ENCODE measurements around the gene ARF3.
"Not testable (repeated sequence)": the region's sequence is repeated elsewhere in the genome, so short reads cannot be mapped to it uniquely, and the experiment has no call there.

Gene ARF3

DNA sequence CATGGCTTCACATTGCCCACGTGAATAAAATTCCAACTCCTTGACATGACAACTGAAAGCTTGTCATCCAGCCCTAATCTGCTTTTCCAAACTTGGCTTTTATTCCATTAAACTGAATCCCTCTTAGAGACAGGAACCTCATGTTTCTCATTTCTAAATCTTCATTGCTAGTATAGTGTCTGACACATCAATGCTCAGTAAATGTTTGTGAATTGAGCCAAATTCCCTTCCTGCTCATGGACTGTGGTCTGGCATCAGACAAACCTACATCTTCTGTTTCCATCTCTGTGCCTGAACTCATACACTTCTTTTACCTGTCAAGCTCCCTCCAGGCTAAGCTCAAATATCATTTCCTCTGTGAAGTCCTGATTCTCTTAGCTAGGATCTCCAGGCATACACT lies 27.7 kb downstream of the ARF3 start:
- DNase-seq (ENCODE audit: low read depth in 2 of 2): no peak

DNA sequence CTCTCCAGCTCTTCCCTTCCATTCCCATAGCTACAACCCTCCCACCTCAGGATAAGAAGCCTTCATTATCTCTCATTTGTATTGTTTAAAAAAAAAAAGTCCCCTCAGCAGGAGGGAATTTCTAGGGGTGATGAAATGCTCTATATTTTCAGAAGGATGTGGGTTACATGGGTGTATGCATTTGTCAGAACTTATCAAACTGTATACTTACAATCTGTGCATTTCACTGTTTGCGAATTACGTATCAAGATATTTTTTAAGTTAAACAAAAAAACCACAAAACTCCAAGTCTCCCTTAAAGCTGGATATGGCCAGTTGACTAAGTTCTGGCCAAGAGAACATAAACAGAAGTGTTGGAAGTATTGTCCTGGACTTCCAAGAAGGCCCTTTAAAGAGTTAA lies 30.0 kb downstream of the ARF3 start:
- DNase-seq (ENCODE audit: low read depth in 2 of 2): no peak

DNA sequence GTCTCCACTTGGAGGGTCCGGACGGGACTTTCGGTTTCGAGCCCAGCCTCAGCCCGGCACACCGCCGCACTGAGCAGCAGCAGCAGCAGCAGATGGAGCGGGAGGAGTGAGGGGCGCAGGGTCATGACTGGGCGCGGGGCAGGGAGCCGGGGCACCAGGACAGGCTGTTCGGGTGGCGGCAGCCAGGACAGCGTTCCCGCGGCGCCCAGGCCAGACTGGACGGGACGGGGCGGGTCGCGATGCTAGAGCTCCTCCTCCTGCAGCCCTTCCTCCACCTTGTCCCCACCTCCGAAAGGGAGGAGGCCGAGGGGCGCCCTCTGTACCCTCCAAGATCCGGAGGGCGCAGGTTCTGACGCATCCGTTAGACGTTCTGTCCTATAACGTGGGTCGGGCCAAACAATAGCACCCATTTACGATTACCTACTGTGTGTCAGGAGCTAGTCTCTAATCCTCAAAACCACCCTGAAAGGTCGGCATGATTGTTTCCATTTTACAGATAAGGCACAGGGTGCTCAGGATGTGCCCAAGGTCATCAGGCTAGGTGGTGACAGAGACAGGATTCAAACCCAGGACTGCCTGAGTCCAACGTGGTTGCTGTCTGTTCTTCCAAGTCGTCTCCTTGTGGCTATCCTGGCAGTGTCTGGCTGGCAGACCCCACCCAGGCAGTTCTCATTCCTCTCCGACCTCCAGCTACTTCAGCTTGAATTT lies 31.8 kb downstream of the ARF3 start, which contains the start of gene FKBP11:
Gene FKBP11 (minus strand): TSS at position 189 of the 708 bp plus-strand sequence. CDS start 64 bp downstream, at position 125.
- peak; percentile 69 for DNase-seq (ENCODE audit: low read depth in 2 of 2)

DNA sequence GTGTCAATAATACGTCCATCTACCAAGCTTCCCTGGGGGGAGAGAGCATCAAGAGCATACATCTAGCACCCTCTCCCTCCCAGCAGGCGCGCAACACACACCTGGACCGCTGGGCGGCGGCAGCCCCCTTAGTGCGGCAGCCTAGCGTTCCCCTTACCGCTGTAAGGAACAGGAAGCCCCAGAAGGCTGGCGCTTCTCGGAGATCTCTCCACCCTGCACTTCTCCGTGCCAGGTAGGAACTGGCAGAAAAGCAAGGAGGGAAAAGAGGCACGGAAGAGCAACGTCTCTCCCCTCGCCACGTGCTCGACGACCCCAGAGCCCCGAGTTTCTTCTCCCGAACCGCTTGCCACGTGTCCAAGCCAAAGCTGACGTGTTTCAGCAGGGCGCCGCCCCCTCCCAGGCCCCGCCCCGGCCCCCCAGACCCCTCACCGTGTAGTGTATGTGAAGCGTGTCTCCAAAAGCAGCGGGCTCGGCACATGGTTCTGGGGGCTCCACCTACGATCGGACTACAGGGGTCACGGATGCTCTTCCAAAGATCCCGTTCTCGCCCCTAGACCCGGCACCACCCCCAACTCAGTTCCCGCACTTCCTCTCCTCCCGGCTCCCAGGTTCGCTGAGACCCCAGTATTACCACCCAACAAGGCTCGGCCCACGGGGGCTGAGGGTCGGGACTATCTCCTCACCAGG lies 32.5 kb downstream of the ARF3 start:
- DNase-seq (ENCODE audit: low read depth in 2 of 2): peak; percentile 66 to 68

DNA sequence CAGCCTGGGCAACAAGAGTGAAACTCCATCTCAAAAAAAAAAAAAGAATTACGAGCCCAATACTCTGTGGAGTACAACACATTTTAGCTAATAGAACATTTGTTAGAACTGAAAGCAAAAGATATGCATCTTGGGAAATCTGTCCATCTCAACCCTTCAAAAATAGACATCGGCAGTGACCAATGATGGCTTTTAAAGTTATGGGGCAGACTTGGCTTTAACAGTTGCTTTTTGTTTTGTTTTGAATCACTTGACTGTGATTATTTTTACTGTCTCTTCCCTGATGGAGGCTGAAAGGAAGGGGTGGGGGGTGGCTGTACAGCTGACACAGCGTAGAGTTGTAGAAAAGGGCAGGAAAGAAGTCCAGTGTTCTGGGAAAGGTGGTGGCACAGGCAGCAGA lies 34.2 kb downstream of the ARF3 start:
- DNase-seq (ENCODE audit: low read depth in 2 of 2): no peak

DNA sequence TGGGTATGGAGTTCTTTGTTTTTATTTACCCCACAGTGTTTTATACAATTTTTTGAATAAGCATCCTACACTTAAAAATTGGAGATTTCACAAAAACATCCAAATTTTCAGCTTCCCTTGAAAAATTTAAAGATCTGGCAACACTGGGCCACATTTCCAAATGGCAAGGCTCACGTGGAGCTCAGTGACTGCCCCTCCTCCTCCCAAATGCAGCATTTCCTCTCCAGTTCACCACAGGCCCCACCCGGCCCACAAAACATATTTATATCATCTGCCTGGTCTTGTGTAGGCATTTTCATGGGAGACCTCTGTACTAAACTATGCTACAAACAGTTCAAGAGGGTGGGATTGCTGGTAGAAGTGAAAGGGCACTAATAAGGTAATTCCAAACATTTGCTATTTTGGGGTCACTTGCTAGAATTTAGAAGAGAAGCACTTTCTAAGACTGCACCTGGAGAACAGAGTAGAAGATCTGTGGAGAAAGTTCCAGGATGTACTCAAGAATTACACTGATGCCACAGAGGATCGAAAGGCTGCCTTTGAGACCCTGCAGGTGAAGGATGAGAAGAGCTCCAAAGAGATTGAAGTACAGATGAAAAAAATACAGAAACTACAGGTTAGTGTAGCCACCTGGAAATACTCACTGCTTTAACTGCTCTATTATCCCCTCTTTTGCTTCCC lies 39.3 kb downstream of the ARF3 start:
- peak in 1 of 2 donors; percentile 34 for DNase-seq (ENCODE audit: low read depth in 2 of 2)

DNA sequence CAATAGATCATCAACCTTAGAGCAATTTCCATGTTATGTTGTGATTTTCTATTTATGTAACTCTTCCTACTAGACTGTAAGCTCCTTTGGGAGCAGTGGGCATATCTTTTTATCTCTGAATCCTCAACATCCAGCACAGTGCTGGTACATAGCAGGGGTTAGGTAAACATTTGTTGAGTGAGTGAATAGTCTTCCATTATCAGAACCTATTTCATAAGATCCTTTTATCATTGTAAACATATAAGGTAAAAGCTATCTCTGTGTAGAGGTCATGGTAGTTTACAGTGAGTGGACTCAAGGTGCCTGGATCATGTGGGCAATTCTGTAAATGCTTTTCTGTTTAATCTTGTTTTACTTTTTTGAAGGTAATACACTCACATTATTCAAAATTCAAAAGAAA lies 47.1 kb downstream of the ARF3 start:
- no peak for DNase-seq (ENCODE audit: low read depth in 2 of 2)

DNA sequence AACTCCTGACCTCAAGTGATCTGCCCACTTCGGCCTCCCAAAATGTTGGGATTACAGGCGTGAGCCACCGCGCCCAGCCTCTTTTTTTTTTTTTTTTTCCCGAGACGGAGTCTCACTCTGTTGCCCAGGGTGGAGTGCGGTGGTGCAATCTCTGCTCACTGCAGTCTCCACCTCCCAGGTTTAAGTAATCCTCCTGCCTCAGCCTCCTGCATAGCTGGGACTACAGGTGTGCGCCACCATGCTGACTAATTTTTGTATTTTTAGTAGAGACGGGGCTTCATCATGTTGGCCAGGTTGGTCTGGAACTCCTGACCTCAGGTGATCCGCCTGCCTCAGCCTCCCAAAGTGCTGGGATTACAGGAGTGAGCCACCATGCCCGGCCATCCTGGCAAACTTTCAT lies 47.6 kb downstream of the ARF3 start:
- DNase-seq (ENCODE audit: low read depth in 2 of 2): not testable (repeated sequence)

DNA sequence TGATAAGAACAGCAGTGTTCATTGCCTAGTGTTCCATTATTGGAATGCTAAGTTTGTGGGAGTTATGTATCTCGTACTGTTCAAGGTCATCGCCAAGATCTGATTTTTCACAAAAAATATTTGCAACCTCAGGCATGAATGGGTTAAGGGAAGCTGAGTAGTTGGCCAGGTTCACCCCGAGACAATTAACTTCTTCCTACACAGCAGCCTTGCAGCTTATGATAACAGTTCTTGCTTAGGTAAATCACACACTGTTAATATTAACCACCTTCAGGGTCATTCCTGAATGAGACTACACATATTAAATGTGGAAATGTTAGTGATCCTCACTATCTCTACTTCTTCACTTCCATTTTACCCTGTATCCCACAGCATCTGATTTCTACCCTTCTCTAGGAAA lies 50.0 kb downstream of the ARF3 start:
- DNase-seq (ENCODE audit: low read depth in 2 of 2): no peak

DNA sequence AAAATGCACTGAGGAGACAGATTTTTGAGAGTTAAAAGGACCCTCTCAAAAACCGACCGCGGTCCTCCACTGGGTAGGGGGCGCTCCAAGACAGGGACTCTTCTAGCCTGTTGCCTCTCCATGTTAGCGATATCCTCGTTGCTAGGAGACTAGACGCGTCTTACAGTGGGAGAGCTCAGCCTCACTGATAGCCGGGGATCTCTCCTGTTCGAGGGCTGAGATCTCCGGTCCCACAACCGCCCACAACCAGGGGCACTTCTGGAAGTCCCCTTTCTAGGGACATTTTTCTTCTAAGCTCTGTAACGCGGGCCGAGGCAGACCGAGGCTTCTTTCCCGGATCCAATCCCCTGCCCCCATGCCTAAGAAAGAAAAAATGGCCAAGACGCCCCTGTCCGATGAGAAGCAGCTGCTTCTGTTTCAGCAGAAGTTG lies 53.3 kb downstream of the ARF3 start:
- peak; percentile 74 to 80 for DNase-seq (ENCODE audit: low read depth in 2 of 2)

DNA sequence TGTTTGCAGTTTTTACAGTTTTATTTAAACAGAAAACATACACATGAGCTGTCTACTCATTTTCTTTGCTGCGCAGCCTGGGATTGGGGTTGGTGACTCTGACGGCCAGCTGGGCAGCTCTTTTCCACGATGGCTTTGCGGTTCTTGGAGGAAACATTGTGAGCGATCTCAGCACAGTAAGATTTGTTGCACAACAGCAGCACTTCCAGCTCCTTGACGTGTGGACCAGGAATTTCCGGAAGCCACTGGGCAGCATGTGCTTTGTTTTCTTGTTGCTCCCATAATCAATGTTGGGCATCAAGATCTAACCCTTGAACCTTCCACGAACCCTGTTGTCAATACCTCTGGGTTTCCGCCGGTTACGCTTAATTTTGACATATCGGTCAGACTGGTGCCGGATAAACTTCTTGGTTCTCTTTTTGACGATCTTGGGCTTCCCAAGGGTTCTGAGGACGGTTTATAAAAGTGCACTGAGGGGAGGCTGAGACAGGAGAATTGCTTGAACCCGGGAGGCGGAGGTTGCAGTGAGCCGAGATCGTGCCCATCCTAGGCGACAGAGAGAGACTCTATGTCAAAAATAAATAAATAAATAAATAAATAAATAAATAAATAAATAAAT lies 53.8 kb downstream of the ARF3 start:
- no peak for DNase-seq (ENCODE audit: low read depth in 2 of 2)

DNA sequence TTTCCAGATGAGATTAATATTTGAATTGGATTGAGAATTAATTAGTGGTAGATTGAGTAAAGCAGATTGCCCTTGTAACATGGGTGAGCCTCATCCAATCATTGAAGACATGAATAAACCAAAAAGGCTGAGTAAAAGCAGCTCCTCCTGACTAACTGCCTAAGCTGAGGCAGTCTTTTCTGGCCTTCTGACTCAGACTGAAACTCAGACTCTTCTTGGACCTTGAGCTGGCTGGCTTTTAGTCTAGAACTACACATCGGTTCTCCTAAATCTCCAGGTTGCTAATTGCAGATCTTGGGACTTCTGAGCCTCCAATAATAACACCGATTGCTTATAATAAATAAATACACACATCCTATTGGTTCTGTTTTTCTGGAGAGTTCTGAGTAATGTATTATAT lies 56.0 kb downstream of the ARF3 start:
- DNase-seq (ENCODE audit: low read depth in 2 of 2): no peak

DNA sequence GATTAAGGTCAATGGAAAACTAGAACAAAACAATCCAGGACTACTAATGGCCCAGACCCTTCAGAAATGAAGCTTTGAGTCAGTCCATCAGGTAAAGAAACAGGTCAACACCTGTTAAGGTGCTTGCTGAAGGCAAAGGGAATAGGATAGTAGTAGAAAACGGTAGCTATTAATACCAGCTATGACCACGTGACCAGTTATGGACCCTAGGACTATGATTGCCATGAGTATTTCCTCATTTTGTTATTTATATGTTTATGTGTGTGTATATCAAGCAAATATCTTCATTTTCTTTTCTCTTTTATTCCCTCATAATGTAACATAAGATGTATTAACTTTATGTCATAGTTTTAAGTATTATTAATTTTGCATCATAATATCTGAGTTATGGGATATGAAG lies 57.6 kb downstream of the ARF3 start:
- no peak for DNase-seq (ENCODE audit: low read depth in 2 of 2)

DNA sequence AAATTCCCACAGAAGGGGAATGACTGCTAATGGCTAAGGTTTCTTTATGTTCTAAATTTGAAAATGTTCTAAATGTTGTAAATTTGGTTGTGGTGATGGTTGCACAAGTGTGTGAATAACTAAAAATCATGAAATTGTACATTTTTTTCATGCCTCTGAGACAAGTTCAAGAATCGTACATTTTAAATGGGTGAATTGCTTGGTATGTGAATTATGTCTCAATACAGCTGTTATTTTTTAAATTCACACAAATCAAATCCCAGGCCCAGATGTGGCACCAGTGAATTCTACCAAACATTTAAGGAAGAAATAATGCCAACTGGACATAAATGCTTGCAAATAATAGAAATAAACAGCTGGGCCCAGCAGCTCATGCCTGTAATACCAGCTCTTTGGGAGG lies 63.0 kb downstream of the ARF3 start:
- DNase-seq (ENCODE audit: low read depth in 2 of 2): no peak

DNA sequence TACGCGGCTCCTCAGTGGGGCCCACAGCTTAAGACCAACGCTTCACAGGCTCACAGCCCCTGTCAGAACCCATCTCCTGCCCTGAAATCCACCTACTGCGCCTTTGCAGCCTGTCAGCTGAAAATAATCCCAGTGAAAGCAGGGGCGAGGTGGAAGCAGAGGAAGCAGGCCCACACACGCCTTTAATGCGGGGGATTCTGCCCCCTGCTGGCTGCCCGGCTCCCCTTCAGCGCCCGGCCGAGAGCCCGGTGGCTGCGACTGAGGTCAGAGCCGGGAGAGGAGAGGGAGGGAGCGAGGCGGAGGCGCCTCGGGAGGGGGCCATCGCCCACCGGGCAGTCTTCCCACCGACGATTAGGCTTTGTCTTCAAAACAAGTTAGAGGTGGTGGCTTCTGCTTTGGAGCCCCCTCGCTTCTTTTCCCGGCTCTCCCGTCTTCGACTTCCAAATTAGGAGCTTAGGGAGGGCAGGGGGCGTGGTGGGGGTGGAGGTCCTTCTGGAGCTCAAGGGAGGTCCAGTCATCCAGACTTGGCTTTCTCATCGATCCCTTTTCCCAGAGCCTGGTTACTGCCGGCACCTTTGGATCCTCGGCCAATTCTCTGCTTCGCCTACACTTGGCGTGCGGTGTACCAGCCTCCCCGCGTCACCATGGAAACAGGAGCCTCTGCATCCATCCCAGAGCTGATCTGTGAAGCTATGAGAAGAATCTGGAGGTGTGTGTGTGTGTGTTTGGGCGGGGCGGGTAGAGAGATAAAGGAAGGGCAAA lies 66.4 kb downstream of the ARF3 start:
- DNase-seq (ENCODE audit: low read depth in 2 of 2): peak; percentile 59 to 73

DNA sequence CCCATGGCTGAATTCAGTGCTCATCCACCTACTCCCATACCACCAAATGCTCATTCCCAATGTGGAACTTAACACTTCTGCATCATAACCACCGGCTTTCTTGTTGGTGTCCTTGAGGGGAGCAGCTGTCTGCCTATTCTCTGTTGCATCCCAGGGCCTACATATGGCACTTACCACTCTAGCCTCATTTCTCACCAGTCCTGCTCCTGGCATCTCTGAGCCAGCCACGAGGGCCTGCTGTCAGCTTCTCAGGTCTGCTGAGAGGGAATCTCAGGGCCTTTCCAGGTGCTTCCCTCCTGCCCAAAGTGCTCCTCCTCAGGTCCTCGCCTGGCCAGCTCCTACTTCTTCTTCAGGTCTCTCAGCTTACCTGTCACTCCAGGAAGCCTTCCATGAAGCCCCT lies 67.6 kb downstream of the ARF3 start:
- DNase-seq (ENCODE audit: low read depth in 2 of 2): no peak
